SK-N-MC (cell line): Measurements from ENCODE around the gene NRP1.

Experiments used
- DNase-seq: peaks from one replicate; pipeline ENCODE4 v3.0.0-alpha.2; 2011; ENCODE audit warnings: low read depth, low spot score
- H3K27ac ChIP-seq: fragments of 200-600 bp; sonication (generic); 2 replicates; pipeline ENCODE4 v1.5.1; 2016; ENCODE audit warnings: mixed run types
- H3K36me3 ChIP-seq: fragments of 200-600 bp; sonication (generic); 2 replicates; pipeline ENCODE4 v1.6.1; 2017; ENCODE audit warnings: antibody characterized with exemption, low read length, mixed read lengths; ENCODE audit not compliant: insufficient read depth
- H3K4me3 ChIP-seq: fragments of 200-600 bp; sonication (generic); 2 replicates; pipeline ENCODE4 v1.5.1; 2016
- H3K9ac ChIP-seq: fragments of 200-600 bp; sonication (generic); 2 replicates; pipeline ENCODE4 v1.8.0; 2017; ENCODE audit warnings: mixed run types, mixed read lengths; ENCODE audit not compliant: insufficient read length
- H3K9me3 ChIP-seq: fragments of 200-600 bp; sonication (generic); 2 replicates; pipeline ENCODE4 v1.6.1; 2017; ENCODE audit warnings: low read depth, mild to moderate bottlenecking, antibody characterized with exemption, low read length, moderate library complexity, mixed read lengths
- EZH2 ChIP-seq: fragments of 200-600 bp; sonication (generic); IDR thresholded peaks from one replicate; pipeline ENCODE4 v1.6.1; 2017; ENCODE audit warnings: antibody characterized with exemption
- FOXP2 ChIP-seq: optimal IDR thresholded peaks from 2 replicates; pipeline ENCODE3; 2011; ENCODE audit warnings: mild to moderate bottlenecking, moderate library complexity; ENCODE audit not compliant: insufficient read depth; ENCODE audit errors: extremely low read length, control extremely low read depth
- POLR2AphosphoS5 ChIP-seq: IDR thresholded peaks from 2 replicates; pipeline ENCODE4 v1.6.1; 2012; ENCODE audit warnings: mild to moderate bottlenecking, low read depth, low read length, borderline replicate concordance

The NRP1 gene

GRCh38 chr10:33176688-33177087 lies 157.8 kb downstream of the NRP1 start:
- TF ChIP-seq POLR2AphosphoS5 (no peak), FOXP2 (no peak), EZH2 (no peak)
- Histone ChIP-seq H3K4me3 (no peak overlapping the region), H3K36me3 (no peaks in the 10 kb centered on the region), H3K27ac (no peak overlapping the region), H3K9ac (no peak overlapping the region), H3K9me3 (no peaks in the 10 kb centered on the region)
- DNase-seq, result no peak

GRCh38 chr10:33174674-33175434 lies 159.6 kb downstream of the NRP1 start:
- no peak overlapping the region for H3K27ac ChIP-seq
- H3K36me3 ChIP-seq, result no peaks in the 10 kb centered on the region
- H3K9ac ChIP-seq, result no peak overlapping the region
- H3K4me3 ChIP-seq, result no peak overlapping the region
- H3K9me3 ChIP-seq, result no peaks in the 10 kb centered on the region
- TF ChIP-seq POLR2AphosphoS5 (no peak), FOXP2 (no peak)
- DNase-seq, result no peak

GRCh38 chr10:33165911-33166310 lies 168.6 kb downstream of the NRP1 start:
- TF ChIP-seq EZH2, result no peak
- TF ChIP-seq POLR2AphosphoS5, result no peak
- no peak for TF ChIP-seq FOXP2
- H3K4me3 ChIP-seq, result no peak overlapping the region
- H3K27ac ChIP-seq, result no peak overlapping the region; the same call in 1 of the 2 replicates
- H3K9me3 ChIP-seq, result no peaks in the 10 kb centered on the region
- H3K9ac ChIP-seq, result no peak overlapping the region
- no peaks in the 10 kb centered on the region for H3K36me3 ChIP-seq
- DNase-seq, result no peak

GRCh38 chr10:33164060-33164709 lies 170.3 kb downstream of the NRP1 start:
- Histone ChIP-seq H3K9me3 (no peaks in the 10 kb centered on the region), H3K36me3 (no peaks in the 10 kb centered on the region), H3K4me3 (peak overlapping the region; percentile 62), H3K27ac (peak overlapping the region; percentile 68; the same call in 1 of the 2 replicates), H3K9ac (no peak overlapping the region)
- TF ChIP-seq EZH2 (no peak), FOXP2 (no peak), POLR2AphosphoS5 (no peak)
- peak; percentile 71 for DNase-seq

GRCh38 chr10:33162248-33162575 lies 172.3 kb downstream of the NRP1 start:
- no peaks in the 10 kb centered on the region for H3K9me3 ChIP-seq
- no peak overlapping the region for H3K4me3 ChIP-seq
- no peaks in the 10 kb centered on the region for H3K36me3 ChIP-seq
- TF ChIP-seq POLR2AphosphoS5, result no peak
- TF ChIP-seq EZH2, result no peak
- TF ChIP-seq FOXP2, result no peak
- no peak for DNase-seq
- no peak overlapping the region for H3K9ac ChIP-seq
- no peak overlapping the region for H3K27ac ChIP-seq

- Histone ChIP-seq H3K9me3 (no peaks in the 10 kb centered on the region), H3K36me3 (no peaks in the 10 kb centered on the region), H3K27ac (no peak overlapping the region), H3K9ac (no peak overlapping the region), H3K4me3 (no peak overlapping the region)
- no peak for DNase-seq
- TF ChIP-seq EZH2 (no peak), FOXP2 (no peak), POLR2AphosphoS5 (no peak)
Observed at GRCh38 chr10:33161550-33162247, 172.8 kb downstream of the NRP1 start.

GRCh38 chr10:33160151-33160550 lies 174.3 kb downstream of the NRP1 start:
- no peak overlapping the region for H3K9ac ChIP-seq
- DNase-seq, result no peak
- TF ChIP-seq POLR2AphosphoS5 (no peak), FOXP2 (no peak), EZH2 (no peak)
- H3K4me3 ChIP-seq, result peak overlapping the region; percentile 33; the same call in 1 of the 2 replicates
- no peaks in the 10 kb centered on the region for H3K9me3 ChIP-seq
- H3K27ac ChIP-seq, result no peak overlapping the region
- H3K36me3 ChIP-seq, result no peaks in the 10 kb centered on the region

GRCh38 chr10:33157103-33157502 lies 177.4 kb downstream of the NRP1 start:
- no peak overlapping the region; the same call in 1 of the 2 replicates for H3K27ac ChIP-seq
- TF ChIP-seq EZH2 (no peak), POLR2AphosphoS5 (no peak), FOXP2 (no peak)
- H3K9me3 ChIP-seq, result no peaks in the 10 kb centered on the region
- no peaks in the 10 kb centered on the region for H3K36me3 ChIP-seq
- no peak overlapping the region for H3K9ac ChIP-seq
- H3K4me3 ChIP-seq, result 0 out of 2 replicates have a peak overlapping the region, but pooled peaks have one; percentile 7
- DNase-seq, result no peak
